Endothelial cell of hepatic sinusoid (primary cell): ENCODE results near the gene EPAS1.

ENCODE experiments used
- in situ Hi-C: cut with HindIII; loops from 2 replicates; pipeline ENCODE4 v1.10.0; 2017; ENCODE audit warnings: low sequenced_read_pairs

EPAS1 gene

GRCh38 chr2:46356991-46357390 is 59.8 kb downstream of the EPAS1 start:
- in situ Hi-C loops = loop anchor here (25.0 kb wide), 1 partner anchor 320 kb away; no protein-coding TSS in a partner anchor

- in situ Hi-C loops = loop anchor here (25.0 kb wide), 1 partner anchor 321 kb away; no protein-coding TSS in a partner anchor
Measured at GRCh38 chr2:46358713-46359112, 61.5 kb downstream of the EPAS1 start.

GRCh38 chr2:46360303-46360702 is 63.1 kb downstream of the EPAS1 start:
- in situ Hi-C loops = loop anchor here (5.0 to 25.0 kb wide), 3 partner anchors 38 to 323 kb away; no protein-coding TSS in a partner anchor

GRCh38 chr2:46361920-46362666 is 64.9 kb downstream of the EPAS1 start:
- in situ Hi-C loops = loop anchor here (5.0 to 25.0 kb wide), 3 partner anchors 40 to 325 kb away; no protein-coding TSS in a partner anchor

- in situ Hi-C loops = loop anchor here (5.0 to 25.0 kb wide), 3 partner anchors 40 to 325 kb away; no protein-coding TSS in a partner anchor
Measured at GRCh38 chr2:46362667-46363012, 65.4 kb downstream of the EPAS1 start.

GRCh38 chr2:46363535-46364170 is 66.4 kb downstream of the EPAS1 start:
- in situ Hi-C loops = loop anchor here (5.0 to 25.0 kb wide), 3 partner anchors 41 to 326 kb away; no protein-coding TSS in a partner anchor

GRCh38 chr2:46364797-46365457 is 67.7 kb downstream of the EPAS1 start:
- in situ Hi-C loops = loop anchor here (5.0 to 25.0 kb wide), 3 partner anchors 43 to 328 kb away; no protein-coding TSS in a partner anchor

GRCh38 chr2:46365913-46366667 is 68.9 kb downstream of the EPAS1 start:
- in situ Hi-C loops = loop anchor here (10.0 to 25.0 kb wide), 2 partner anchors 181 to 329 kb away; no protein-coding TSS in a partner anchor

- in situ Hi-C loops = loop anchor here (10.0 to 25.0 kb wide), 2 partner anchors 182 to 329 kb away; no protein-coding TSS in a partner anchor
Measured at GRCh38 chr2:46366668-46367052, 69.5 kb downstream of the EPAS1 start.

GRCh38 chr2:46367286-46367685 is 70.1 kb downstream of the EPAS1 start:
- in situ Hi-C loops = loop anchor here (10.0 to 25.0 kb wide), 2 partner anchors 182 to 330 kb away; no protein-coding TSS in a partner anchor

- in situ Hi-C loops = loop anchor here (10.0 to 25.0 kb wide), 2 partner anchors 184 to 331 kb away; no protein-coding TSS in a partner anchor
Measured at GRCh38 chr2:46368401-46368800, 71.2 kb downstream of the EPAS1 start.

- in situ Hi-C loops = loop anchor here (10.0 to 25.0 kb wide), 2 partner anchors 185 to 332 kb away; no protein-coding TSS in a partner anchor
Measured at GRCh38 chr2:46369783-46370182, 72.6 kb downstream of the EPAS1 start.

- in situ Hi-C loops = loop anchor here (25.0 kb wide), 1 partner anchor 335 kb away; no protein-coding TSS in a partner anchor
Measured at GRCh38 chr2:46371854-46372253, 74.6 kb downstream of the EPAS1 start.

- in situ Hi-C loops = loop anchor here (25.0 kb wide), 1 partner anchor 335 kb away; no protein-coding TSS in a partner anchor
Measured at GRCh38 chr2:46372475-46372874, 75.3 kb downstream of the EPAS1 start.

GRCh38 chr2:46373238-46373637 is 76.0 kb downstream of the EPAS1 start:
- in situ Hi-C loops = loop anchor here (25.0 kb wide), 1 partner anchor 336 kb away; no protein-coding TSS in a partner anchor

GRCh38 chr2:46375566-46376125 is 78.4 kb downstream of the EPAS1 start:
- in situ Hi-C loops = no loop called here

- in situ Hi-C loops = no loop called here
Measured at GRCh38 chr2:46376586-46376985, 79.4 kb downstream of the EPAS1 start.

GRCh38 chr2:46377101-46377581 is 79.9 kb downstream of the EPAS1 start:
- in situ Hi-C loops = no loop called here
